WTC11 (cell line): ENCODE data around the gene MEGF8.

Experiments
- E2F5 ChIP-seq: sonication (generic); formaldehyde crosslinking; IDR thresholded peaks from 2 replicates; pipeline ENCODE4 v1.8.1; 2022; ENCODE audit warnings: mild to moderate bottlenecking, moderate library complexity, missing genetic modification reagents
- TF ChIP-seq, protein P1 (sequence below): sonication (generic); formaldehyde crosslinking; IDR thresholded peaks from 2 replicates; pipeline ENCODE4 v1.8.1; 2022; ENCODE audit warnings: mild to moderate bottlenecking, missing genetic modification reagents, moderate library complexity, borderline replicate concordance

- no peak for TF ChIP-seq E2F5 (CRISPR knock-in tag)
- TF ChIP-seq, protein P1, sequence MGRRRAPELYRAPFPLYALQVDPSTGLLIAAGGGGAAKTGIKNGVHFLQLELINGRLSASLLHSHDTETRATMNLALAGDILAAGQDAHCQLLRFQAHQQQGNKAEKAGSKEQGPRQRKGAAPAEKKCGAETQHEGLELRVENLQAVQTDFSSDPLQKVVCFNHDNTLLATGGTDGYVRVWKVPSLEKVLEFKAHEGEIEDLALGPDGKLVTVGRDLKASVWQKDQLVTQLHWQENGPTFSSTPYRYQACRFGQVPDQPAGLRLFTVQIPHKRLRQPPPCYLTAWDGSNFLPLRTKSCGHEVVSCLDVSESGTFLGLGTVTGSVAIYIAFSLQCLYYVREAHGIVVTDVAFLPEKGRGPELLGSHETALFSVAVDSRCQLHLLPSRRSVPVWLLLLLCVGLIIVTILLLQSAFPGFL (CRISPR knock-in tag) = no peak
These were observed 18.1 kb downstream of the MEGF8 start for GRCh38 chr19:42343344-42344110.
